GM11168 (cell line): ENCODE data around the gene FGD1.

Source experiments
- in situ Hi-C: fragments of 300-500 bp; cut with MboI; formaldehyde crosslinking; loops from one replicate; pipeline ENCODE4 v1.12.0; 2022; ENCODE audit warnings: low sequenced_read_pairs; ENCODE audit not compliant: unreplicated experiment

Gene FGD1

GRCh38 chrX:54473993-54474859 lies 21.8 kb downstream of the FGD1 start:
- in situ Hi-C loops: no loop called here

GRCh38 chrX:54470054-54470760 lies 25.8 kb downstream of the FGD1 start:
- in situ Hi-C loops: no loop called here

GRCh38 chrX:54452920-54453319 lies 43.1 kb downstream of the FGD1 start:
- in situ Hi-C loops: no loop called here

- in situ Hi-C loops: no loop called here
Measured at GRCh38 chrX:54449929-54450328, 46.1 kb downstream of the FGD1 start.

DNA sequence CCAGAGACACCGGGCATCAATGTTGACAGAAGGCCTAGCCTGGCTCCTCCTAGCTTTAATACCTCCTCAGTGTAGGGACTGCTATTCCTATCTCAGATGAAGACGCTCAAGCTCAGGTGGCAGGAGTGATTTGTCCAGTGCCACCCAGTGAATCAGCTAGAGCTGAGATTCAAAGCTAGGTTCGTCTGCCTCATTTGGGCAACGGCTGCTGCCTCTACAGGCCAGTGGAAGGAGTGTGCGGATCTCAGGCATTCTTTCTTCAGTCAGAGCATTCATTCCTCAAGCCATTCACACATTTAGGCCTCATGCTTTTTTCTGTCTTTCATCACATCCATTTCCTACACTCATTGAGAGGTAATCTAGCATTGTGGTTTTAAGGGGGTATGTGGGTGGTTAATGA lies 48.6 kb downstream of the FGD1 start:
- in situ Hi-C loops: no loop called here

DNA sequence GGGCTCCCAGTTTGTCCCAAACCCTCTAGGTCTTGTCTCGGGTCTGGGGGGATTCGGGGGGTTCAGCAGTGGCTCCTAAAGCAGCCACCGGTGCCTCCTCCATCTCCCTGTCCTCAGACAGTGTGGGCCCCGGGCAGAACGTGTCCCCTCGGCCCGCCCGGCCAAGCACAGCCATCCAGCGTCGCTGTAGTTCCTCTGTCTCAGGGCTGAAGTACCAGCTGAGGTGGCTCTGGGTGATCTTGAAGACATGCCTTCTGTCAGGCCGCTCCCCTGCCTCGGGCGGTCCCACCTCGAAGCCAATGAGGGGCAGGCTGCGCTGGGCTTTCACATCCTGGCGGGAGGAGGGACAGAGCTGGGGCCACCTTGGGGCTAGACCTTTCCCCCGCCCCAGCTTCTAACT lies 50.0 kb downstream of the FGD1 start:
- in situ Hi-C loops: no loop called here

DNA sequence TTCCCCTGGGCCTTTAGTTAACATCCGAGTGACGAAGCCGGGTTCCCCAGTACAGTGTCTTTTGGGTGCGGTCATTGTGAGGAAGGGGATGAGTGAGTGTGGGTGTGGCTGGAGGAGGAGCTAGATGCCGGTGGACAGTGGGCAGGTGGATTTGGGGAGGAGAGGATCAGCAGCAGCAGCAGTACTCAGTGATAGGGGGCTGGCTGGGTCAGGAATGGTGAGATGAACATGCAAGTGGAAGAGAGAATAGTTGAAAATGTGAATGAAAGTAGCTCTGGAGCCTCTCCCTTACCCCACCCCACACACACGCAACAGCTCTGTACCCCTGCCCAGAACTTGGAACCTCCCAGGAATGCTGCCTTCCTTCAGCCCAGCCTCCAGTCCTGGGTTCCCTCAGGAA lies 51.3 kb downstream of the FGD1 start:
- in situ Hi-C loops: no loop called here

DNA sequence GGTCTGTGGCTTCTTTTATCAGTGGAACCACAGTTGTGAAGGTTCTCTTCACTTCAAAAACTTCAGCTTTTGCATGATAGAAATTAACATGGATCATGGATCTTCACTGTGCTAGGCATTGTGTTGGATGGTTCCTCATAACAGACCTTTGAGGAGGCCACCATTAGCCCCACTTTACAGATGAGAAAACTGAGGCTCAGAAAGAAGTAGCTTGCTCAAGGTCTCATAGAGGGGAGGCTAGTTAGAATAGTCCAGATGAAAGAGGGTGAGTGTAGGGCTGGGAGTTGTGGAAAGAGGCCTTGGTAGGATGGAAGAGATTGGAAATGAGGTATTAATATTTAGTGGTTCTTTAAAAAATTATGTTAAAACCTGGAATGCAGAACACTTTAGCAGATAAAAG lies 53.2 kb downstream of the FGD1 start:
- in situ Hi-C loops: no loop called here

DNA sequence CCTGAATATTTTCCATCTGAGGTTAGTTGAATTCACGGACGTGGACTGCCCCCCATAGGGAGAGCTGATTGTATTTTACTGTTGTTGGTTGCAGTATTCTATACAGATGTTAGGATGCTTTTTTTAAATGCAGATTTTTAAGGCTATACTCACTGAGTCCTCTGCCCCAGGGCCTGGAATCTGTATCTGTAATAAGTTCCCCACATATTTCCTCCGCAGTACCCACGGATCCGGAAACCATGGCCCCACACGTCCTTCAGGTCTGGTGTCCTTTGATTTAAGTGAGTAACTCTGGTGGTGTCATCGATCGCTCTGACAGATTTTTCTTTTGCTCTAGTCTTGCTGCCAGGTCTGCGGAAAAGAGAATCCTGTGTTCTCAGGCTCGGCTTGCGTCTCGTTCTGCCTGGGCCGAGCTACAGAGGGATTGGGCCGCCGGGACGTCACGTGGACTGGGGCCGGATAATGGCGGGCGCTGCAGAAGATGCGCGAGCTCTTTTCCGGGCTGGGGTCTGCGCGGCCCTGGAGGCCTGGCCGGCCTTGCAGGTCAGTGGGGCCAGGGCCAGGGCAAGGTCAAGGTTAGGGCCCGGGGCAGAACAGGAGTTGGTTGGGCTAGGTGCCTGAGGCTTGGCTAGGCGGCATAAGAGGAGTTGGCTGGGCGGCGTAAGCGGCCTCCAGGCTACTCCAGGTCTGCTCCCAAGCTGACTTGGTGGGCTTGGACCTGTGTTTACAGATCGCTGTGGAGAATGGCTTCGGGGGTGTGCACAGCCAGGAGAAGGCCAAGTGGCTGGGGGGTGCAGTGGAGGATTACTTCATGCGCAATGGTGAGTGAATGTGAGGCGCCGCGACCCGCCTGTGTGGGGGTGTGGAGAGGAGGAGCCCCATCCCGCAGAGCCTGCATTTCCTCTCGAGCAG lies 55.8 kb downstream of the FGD1 start, which contains the start of gene TSR2:
Gene TSR2 (plus strand): TSS at position 445 of the 912 bp plus-strand sequence. CDS start 18 bp downstream, at position 463.
- in situ Hi-C loops: no loop called here

GRCh38 chrX:54435121-54435520 lies 60.9 kb downstream of the FGD1 start:
- in situ Hi-C loops: no loop called here

DNA sequence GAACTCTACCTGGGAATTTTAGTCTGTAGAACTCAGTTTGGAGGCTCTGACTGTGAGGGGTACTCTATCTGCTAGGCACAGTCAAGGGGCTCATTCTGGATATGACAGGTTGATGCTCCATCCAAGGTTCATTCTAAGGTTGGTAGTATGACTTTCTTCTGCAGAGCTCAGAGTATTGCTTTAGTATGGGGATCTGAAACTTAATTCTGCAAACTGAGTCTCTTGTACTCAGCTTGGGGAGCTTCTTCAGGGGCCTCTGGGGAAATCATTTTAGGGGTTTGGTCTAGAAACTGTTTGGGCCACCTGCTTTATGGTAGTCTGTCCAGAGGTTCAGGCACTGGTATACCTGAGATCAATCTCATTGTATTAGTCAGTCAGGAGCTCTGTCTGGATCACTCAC lies 65.5 kb downstream of the FGD1 start:
- in situ Hi-C loops: no loop called here

- in situ Hi-C loops: no loop called here
Measured at GRCh38 chrX:54427837-54428424, 68.1 kb downstream of the FGD1 start.

- in situ Hi-C loops: no loop called here
Measured at GRCh38 chrX:54423161-54423888, 72.7 kb downstream of the FGD1 start.

GRCh38 chrX:54422168-54422567 lies 73.9 kb downstream of the FGD1 start:
- in situ Hi-C loops: no loop called here

GRCh38 chrX:54419559-54420302 lies 76.3 kb downstream of the FGD1 start:
- in situ Hi-C loops: no loop called here

GRCh38 chrX:54416965-54417364 lies 79.1 kb downstream of the FGD1 start:
- in situ Hi-C loops: no loop called here

GRCh38 chrX:54415534-54416350 lies 80.3 kb downstream of the FGD1 start:
- in situ Hi-C loops: no loop called here

- in situ Hi-C loops: no loop called here
Measured at GRCh38 chrX:54413753-54414152, 82.3 kb downstream of the FGD1 start.
